Stimulated activated CD8-positive, alpha-beta memory T cell treated with anti-CD3 and anti-CD28 coated beads, Interleukin-2, amount 100 ng/mL, for 1 hour (primary cell): Measurements from ENCODE around the gene CDH4.
"Not testable (repeated sequence)": the region's sequence is repeated elsewhere in the genome, so short reads cannot be mapped to it uniquely, and the experiment has no call there.

Experiments used
- DNase-seq, 2 donors: peaks; one replicate each; pipeline ENCODE4 v3.0.0-alpha.2; 2020; ENCODE audit warnings: low read depth in 2 of 2

The CDH4 gene

GRCh38 chr20:61439251-61439650 lies 187.2 kb downstream of the CDH4 start:
- DNase-seq: no peak

- DNase-seq: no peak
Measured at GRCh38 chr20:61440548-61441055, 188.5 kb downstream of the CDH4 start.

GRCh38 chr20:61441537-61441936 lies 189.5 kb downstream of the CDH4 start:
- DNase-seq: no peak

GRCh38 chr20:61442075-61442670 lies 190.1 kb downstream of the CDH4 start:
- no peak for DNase-seq

DNA sequence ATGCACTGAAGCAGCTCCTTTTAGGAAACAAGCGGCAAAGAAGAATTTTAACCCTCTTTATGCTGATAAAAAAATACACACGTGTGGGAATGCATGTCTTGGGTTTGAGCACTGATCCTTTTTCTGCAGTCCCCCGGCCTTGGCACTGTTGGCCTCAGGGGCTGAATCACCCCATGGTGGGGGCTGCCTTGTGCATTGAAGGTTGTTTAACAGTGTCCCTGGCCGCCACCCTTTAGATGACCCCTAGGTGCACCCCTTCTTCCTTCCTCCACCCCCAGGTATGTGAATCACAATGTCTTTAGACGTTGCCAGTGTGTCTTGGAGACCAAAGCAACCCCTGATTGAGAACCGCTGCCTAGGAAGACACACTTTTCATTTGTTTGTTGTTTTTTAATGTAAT lies 190.7 kb downstream of the CDH4 start:
- no peak for DNase-seq

DNA sequence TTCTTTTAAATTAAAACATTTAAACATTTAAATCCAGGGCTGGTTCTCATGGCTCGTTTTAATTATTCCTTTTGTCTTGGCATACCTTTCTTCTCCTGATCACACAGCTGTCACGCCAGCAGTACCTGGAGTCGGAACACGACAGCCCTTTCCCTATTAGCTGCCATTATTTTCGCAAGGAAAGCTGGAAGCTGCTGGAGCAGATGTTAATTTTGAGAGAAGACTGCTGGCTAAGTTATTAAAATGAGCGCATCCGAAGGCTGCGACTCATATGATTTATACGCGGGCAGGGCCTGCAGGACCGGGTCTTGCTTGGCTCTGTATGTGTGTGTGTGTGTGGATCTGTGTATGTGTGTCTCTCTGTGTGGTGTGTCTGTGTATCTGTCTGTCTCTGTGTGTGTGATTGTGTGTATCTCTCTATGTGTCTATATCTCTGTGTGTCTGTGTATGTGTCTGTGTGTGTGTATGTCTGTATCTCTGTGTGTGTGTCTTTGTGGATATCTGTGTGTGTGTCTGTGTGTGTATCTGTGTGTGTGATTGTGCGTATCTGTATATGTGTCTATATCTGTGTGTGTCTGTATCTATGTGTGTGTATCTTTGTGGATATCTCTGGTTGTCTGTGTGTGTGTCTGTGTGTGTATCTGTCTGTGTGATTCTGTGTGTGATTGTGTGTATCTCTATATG lies 191.5 kb downstream of the CDH4 start:
- DNase-seq: no peak

- DNase-seq: no peak
Measured at GRCh38 chr20:61444637-61445036, 192.6 kb downstream of the CDH4 start.

DNA sequence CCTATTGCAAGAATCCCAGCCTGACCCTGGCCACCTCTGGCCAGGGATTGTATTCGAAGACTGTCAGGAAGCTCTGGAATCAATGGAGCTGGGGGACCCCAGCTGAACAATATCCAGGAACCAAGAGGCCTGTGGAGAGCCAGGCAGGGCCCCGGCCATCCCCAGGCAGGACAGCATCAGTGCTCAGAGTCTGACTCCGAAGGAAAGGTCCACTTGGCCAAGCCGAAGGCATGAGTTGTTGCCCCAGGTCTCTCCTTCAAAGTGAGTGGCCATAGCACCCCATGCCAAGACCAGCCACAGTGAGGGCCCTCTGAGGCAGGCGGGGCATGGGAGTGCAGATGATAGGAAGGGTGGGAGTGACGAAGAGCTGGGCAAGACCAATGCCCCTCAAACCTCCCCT lies 193.1 kb downstream of the CDH4 start:
- DNase-seq: no peak

GRCh38 chr20:61445741-61446140 lies 193.7 kb downstream of the CDH4 start:
- DNase-seq: no peak

DNA sequence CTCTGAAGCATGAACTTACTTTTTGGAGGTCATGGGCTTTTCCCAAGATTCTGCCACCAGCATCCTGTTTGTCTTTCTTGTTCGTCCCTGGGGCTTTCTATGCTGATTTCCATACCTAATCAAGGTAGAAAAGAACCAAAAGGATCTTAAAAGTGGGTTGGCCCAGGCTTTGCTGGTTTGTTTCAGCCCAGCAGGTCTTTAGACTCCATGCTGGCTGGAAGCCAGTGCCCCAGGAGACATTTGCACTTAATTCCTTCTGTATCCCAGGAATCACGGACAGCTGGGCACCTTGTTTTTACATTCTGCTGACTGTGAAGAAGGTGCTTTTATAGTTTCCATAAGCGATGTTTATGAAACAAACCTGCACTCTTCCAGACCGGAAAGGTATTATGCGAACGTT lies 195.9 kb downstream of the CDH4 start:
- no peak for DNase-seq

DNA sequence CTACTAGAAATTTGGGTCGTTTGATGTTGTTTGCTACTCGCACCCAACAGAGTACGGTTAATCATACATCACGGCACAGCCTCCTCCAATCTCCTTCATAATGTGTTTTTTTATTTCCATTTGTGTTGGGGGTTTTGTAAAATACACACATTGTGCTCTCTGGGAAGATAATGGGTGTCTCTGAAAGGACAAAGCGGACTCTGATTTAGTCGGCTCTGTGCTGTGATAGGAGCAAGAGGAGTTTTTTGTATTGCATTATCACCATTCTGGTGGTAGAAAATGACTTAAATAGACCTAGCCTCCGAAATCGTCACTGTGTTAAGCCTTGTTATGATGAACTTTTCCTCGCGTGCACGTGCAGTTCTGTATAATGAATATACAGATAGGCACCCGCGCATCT lies 196.3 kb downstream of the CDH4 start:
- no peak for DNase-seq

- no peak for DNase-seq
Measured at GRCh38 chr20:61449057-61449609, 197.1 kb downstream of the CDH4 start.

DNA sequence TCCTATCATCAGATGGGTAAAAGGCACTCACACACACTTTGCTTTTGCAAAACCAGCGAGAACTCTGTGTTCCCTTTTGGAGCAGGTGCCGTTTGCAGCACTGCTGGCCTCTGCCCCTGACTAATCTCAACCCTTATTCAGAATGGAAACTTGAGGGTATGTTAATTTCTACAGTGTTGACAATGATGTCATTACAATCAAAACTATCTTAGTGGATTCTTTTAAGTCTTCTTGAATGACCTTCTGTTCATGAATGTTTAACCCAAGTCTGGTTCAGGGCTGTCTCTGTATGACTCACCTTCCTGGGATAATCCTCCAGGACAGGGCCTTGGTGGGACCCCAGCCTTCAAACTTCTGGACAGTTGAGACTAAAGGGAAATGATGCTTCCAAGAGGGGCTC lies 197.9 kb downstream of the CDH4 start:
- no peak for DNase-seq

DNA sequence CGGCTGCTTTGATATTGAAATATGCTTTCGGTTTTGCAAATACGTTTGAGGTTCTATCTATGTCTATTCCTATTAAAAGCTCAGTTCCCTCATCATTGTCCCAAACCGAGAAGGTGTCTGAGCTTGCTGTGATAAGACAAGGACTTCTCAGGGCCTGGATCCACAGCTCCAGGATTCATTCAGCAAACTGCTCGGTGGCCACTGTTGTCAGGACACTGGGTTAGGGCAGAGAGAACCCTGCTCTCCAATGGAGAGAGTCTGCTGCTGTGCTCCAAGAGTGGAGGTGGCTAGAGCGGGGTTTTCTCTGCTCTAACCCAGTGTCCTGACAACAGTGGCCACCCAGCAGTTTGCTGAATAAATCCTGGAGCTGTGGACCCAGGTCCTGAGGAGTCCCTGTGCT lies 198.5 kb downstream of the CDH4 start:
- DNase-seq: no peak

DNA sequence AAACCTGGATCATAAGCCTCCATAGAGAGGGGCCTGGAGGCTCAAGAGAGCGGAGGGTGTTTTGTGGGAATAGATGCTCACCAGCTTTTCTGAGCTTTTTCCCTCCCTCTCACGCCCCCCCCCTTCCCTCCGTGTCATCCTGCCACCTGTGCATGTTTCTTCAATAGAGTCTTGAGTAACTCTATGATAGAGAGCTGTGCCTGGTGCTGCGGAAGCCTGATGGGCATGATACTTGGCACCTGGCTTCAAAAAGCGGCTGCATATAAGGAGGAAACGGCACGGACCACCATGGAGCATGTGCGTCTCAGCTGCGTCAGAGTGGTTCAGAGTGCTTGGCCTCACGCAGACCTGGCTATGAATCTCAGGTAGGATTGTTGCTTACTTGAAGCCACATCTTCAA lies 198.9 kb downstream of the CDH4 start:
- DNase-seq: no peak

DNA sequence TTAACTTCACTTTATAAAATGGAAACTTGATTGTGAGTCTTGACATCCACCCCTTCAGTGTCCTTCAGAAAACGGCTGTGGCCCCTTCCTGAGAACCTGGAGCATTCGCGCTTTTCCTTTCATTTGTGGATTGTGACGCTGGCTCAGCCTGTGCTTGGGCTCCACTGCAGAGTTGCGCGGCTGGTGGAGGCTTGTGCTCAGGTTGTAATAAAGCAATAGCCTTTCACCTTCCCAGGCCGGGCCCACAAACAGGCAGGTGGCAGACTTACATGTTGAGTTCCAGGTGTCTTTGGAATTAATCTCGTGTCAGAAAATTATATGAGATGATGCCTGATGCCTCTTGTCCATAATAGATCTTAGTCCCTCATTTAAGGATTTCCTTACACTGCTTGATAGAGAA lies 199.9 kb downstream of the CDH4 start:
- no peak for DNase-seq

GRCh38 chr20:61453219-61453618 lies 201.2 kb downstream of the CDH4 start:
- DNase-seq: no peak

DNA sequence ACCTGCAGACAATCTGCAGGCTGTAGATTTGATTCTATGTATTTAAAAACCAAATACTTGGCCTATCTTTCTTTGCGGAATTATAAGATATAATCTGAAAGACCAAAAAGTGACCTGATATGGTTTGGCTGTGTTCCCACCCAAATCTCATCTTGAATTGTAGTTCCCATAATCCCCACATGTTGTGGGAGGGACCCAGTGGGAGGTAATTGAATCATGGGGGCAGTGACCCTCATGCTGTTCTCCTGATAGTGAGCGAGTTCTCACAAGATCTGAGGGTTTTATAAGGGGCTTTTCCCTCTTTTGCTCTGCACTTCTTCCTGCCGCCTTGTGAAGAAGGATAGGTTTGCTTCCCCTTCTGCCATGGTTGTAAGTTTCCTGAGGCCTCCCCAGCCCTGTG lies 201.6 kb downstream of the CDH4 start:
- DNase-seq: not testable (repeated sequence)

- no peak for DNase-seq
Measured at GRCh38 chr20:61454053-61454452, 202.0 kb downstream of the CDH4 start.

GRCh38 chr20:61455508-61456215 lies 203.6 kb downstream of the CDH4 start:
- DNase-seq: no peak

GRCh38 chr20:61457725-61458124 lies 205.7 kb downstream of the CDH4 start:
- no peak for DNase-seq

DNA sequence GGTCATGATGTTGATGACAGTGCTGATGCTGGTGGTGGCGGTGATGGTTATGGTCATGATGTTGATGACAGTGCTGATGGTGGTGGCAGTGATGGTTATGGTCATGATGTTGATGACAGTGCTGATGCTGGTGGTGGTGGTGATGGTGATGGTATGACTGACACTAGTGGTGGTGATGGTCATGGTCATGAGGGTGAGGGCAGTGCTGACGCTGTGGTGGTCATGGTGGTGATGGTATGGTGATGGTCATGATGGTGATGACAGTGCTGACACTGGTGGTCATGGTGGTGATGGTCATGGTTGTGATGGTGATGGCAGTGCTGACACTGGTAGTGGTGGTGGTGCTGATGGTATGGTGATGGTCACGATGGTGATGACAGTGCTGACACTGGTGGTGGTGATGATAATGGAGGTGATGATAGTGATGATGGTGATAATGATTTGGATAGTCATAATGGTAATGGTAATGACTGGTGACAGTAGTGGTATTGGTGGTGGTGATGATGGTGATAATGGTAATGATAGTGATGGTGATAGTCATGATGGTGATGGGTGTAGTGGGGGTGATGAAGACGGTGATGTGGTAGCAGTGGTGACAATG lies 206.2 kb downstream of the CDH4 start:
- DNase-seq: no peak
